CD14-positive monocyte (primary cell): ENCODE results near the gene TAS2R8. TPM values are rescaled to one million over a fixed set of nuclear protein-coding genes. Genes with fewer than 3 reads are reported as not detected.
A peak's percentile ranks its signal among the peaks of the same experiment; 100 is the strongest.

Experiments used
- DNase-seq, 3 donors: peaks; one replicate each; pipeline ENCODE4 v3.0.0-alpha.2; 2011 to 2022
- H2AFZ ChIP-seq: 2 replicates; pipeline ENCODE4 v1.6.0; 2012; ENCODE audit warnings: mild to moderate bottlenecking, low read depth, low read length, inconsistent platforms; ENCODE audit not compliant: insufficient read depth, poor library complexity, severe bottlenecking
- H3K27ac ChIP-seq, 2 donors: 1 replicate in 1 of 2; 2 replicates in 1 of 2; pipeline ENCODE4 v1.5.1; 2012 to 2013; ENCODE audit warnings: low read length in 2 of 2, control low read depth in 1 of 2, inconsistent platforms in 1 of 2, low read depth in 1 of 2, mild to moderate bottlenecking in 1 of 2
- H3K27me3 ChIP-seq, 2 donors: one replicate each; pipeline versions ENCODE4 v1.6.0 to v1.6.1; 2011 to 2013; ENCODE audit warnings: low read length in 2 of 2; ENCODE audit not compliant: control insufficient read depth in 2 of 2, insufficient read depth in 2 of 2
- H3K36me3 ChIP-seq, 2 donors: replicated peaks in 1 of 2; 1 replicate in 1 of 2; 2 replicates in 1 of 2; pipeline versions ENCODE4 v1.5.1 to v1.6.1; 2012 to 2013; ENCODE audit warnings: low read length in 2 of 2, control low read depth in 1 of 2, inconsistent platforms in 1 of 2, mild to moderate bottlenecking in 1 of 2; ENCODE audit not compliant: insufficient read depth in 2 of 2, control insufficient read depth in 1 of 2
- H3K4me1 ChIP-seq, 2 donors: 1 replicate in 1 of 2; 2 replicates in 1 of 2; pipeline versions ENCODE4 v1.5.1 to v1.6.1; 2012 to 2013; ENCODE audit warnings: low read length in 2 of 2, control low read depth in 1 of 2, inconsistent platforms in 1 of 2, mild to moderate bottlenecking in 1 of 2, moderate library complexity in 1 of 2; ENCODE audit not compliant: insufficient read depth in 2 of 2, control insufficient read depth in 1 of 2
- H3K4me2 ChIP-seq: replicated peaks from 2 replicates; pipeline ENCODE3; 2012; ENCODE audit warnings: low read length, moderate library complexity, mild to moderate bottlenecking; ENCODE audit not compliant: poor library complexity, severe bottlenecking; ENCODE audit errors: extremely low read depth
- H3K4me3 ChIP-seq, 3 experiments: fragments of 200-600 bp in 1 of 3; sonication (generic) in 1 of 3; replicated peaks in 1 of 3; 1 replicate in 2 of 3; 2 replicates in 1 of 3; pipeline ENCODE4 v1.5.1; 2011 to 2013; ENCODE audit warnings: low read length in 3 of 3, mild to moderate bottlenecking in 3 of 3, control low read depth in 2 of 3, low read depth in 2 of 3, inconsistent platforms in 1 of 3, moderate library complexity in 1 of 3
- H3K79me2 ChIP-seq: 2 replicates; pipeline ENCODE4 v1.6.0; 2012; ENCODE audit warnings: mild to moderate bottlenecking, control low read depth, inconsistent platforms, low read length, moderate library complexity; ENCODE audit not compliant: insufficient read depth
- H3K9ac ChIP-seq: 2 replicates; pipeline ENCODE4 v1.6.0; 2017; ENCODE audit warnings: low read length, mild to moderate bottlenecking; ENCODE audit not compliant: insufficient read depth, poor library complexity, severe bottlenecking
- H3K9me3 ChIP-seq, 2 donors: replicated peaks in 1 of 2; 1 replicate in 1 of 2; 2 replicates in 1 of 2; pipeline versions ENCODE4 v1.5.1 to v1.6.1; 2012 to 2013; ENCODE audit warnings: low read length in 2 of 2, control low read depth in 1 of 2; ENCODE audit not compliant: control insufficient read depth in 1 of 2, insufficient read depth in 1 of 2
- H4K20me1 ChIP-seq: 2 replicates; pipeline ENCODE4 v1.6.0; 2012; ENCODE audit warnings: mild to moderate bottlenecking, low read length, control low read depth, moderate library complexity; ENCODE audit not compliant: insufficient read depth
- H3K27ac Mint-ChIP-seq, 7 donors: one replicate each; pipeline ENCODE4 v1.8.0; 2020; ENCODE audit warnings: mild to moderate bottlenecking in 7 of 7, mixed read lengths in 7 of 7, moderate library complexity in 6 of 7, inconsistent platforms in 2 of 7
- H3K27me3 Mint-ChIP-seq, 3 donors: one replicate each; pipeline ENCODE4 v1.8.0; 2021 to 2022; ENCODE audit warnings: low read depth in 3 of 3, mild to moderate bottlenecking in 3 of 3, mixed read lengths in 3 of 3, moderate library complexity in 3 of 3, inconsistent platforms in 1 of 3
- H3K36me3 Mint-ChIP-seq, 2 donors: one replicate each; pipeline ENCODE4 v1.8.0; 2020; ENCODE audit warnings: mixed read lengths in 2 of 2, inconsistent platforms in 1 of 2, mild to moderate bottlenecking in 1 of 2
- H3K4me1 Mint-ChIP-seq: one replicate; pipeline ENCODE4 v1.8.0; 2020; ENCODE audit warnings: mild to moderate bottlenecking, mixed read lengths
- H3K4me3 Mint-ChIP-seq, 2 donors: one replicate each; pipeline ENCODE4 v1.8.0; 2020; ENCODE audit warnings: mild to moderate bottlenecking in 2 of 2, mixed read lengths in 2 of 2, moderate library complexity in 1 of 2
- H3K9me3 Mint-ChIP-seq, 7 donors: one replicate each; pipeline ENCODE4 v1.8.0; 2020 to 2022; ENCODE audit warnings: mixed read lengths in 7 of 7, mild to moderate bottlenecking in 6 of 7, moderate library complexity in 6 of 7, inconsistent platforms in 2 of 7
- WGBS: methylation state at CpG from one replicate; pipeline ENCODE4 v1.1.5; 2013; ENCODE audit warnings: missing lambda C conversion rate; ENCODE audit not compliant: insufficient coverage; 5-methylcytosine and 5-hydroxymethylcytosine counted together
- intact Hi-C, 2 donors: fragments of 100-400 bp; cut with micrococcal nuclease; formaldehyde crosslinking; loops; one replicate each; pipeline versions ENCODE4 v1.15.0 to v1.15.1; 2023
- polyA plus RNA-seq, 3 donors: library from polyadenylated mRNA; depleted of rRNA in 1 of 3; unstranded in 2 of 3; stranded (reverse) in 1 of 3; fragments of 300-500 nt in 2 of 3; fragments of >200 nt in 1 of 3; fragmentation: Illumina TruSeq in 2 of 3; gene quantifications; 1 replicate in 2 of 3; 2 replicates in 1 of 3; pipeline ENCODE4 v1.2.3, GENCODE V29; 2012 to 2021
- small RNA-seq: library from RNA; depleted of rRNA; stranded (forward); fragments of <200 nt; gene quantifications from one replicate; pipeline ENCODE3, GENCODE V24; 2012; ENCODE audit warnings: low read depth; ENCODE audit not compliant: insufficient read length
- TF ChIP-seq, protein P1 (sequence below): fragments of 200-600 bp; IDR thresholded peaks from one replicate; pipeline ENCODE4 v1.8.0; 2022; ENCODE audit warnings: antibody characterized with exemption, mild to moderate bottlenecking

Gene TAS2R8
- polyA plus RNA-seq, 3 donors, result not detected

DNA sequence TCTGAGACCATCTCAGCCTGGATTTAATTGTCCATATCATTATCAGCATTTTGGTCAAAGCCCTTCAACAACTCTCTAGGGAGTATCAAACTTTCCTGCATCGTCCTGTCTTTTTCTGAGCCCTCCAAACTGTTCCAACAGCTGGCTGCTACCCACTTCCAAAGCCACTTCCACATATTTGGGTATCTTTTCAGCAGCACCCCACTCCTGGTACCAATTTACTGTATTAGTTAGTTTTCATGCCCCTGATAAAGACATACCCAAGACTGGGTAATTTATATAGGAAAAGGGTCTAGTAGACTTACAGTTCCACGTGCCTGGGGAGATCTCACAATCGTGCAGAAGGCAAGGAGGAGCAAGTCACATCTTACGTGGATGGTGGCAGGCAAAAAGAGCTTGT, 50.9 kb downstream of the TAS2R8 start:
- no peak for DNase-seq
- peaks cover 12 to 20% (median 17%) of the 10 kb centered on the region in 7 donors for H3K9me3 Mint-ChIP-seq
- no peaks in the 10 kb centered on the region for H3K36me3 Mint-ChIP-seq
- Histone ChIP-seq H3K36me3 (no peaks in the 10 kb centered on the region), H3K4me2 (no peak overlapping the region), H3K27me3 (peaks cover 0 to 5% of the 10 kb centered on the region in 2 donors), H3K27ac (no peak overlapping the region), H3K4me1 (no peaks in the 10 kb centered on the region), H3K9ac (no peak overlapping the region), H2AFZ (no peak overlapping the region), H4K20me1 (no peaks in the 10 kb centered on the region), H3K9me3 (peaks cover 10 to 20% of the 10 kb centered on the region in 2 donors), H3K79me2 (no peaks in the 10 kb centered on the region), H3K4me3 (no peak overlapping the region)
- WGBS, result 88% methylated on average over 2 of the region's 4 CpGs
- TF ChIP-seq, protein P1, sequence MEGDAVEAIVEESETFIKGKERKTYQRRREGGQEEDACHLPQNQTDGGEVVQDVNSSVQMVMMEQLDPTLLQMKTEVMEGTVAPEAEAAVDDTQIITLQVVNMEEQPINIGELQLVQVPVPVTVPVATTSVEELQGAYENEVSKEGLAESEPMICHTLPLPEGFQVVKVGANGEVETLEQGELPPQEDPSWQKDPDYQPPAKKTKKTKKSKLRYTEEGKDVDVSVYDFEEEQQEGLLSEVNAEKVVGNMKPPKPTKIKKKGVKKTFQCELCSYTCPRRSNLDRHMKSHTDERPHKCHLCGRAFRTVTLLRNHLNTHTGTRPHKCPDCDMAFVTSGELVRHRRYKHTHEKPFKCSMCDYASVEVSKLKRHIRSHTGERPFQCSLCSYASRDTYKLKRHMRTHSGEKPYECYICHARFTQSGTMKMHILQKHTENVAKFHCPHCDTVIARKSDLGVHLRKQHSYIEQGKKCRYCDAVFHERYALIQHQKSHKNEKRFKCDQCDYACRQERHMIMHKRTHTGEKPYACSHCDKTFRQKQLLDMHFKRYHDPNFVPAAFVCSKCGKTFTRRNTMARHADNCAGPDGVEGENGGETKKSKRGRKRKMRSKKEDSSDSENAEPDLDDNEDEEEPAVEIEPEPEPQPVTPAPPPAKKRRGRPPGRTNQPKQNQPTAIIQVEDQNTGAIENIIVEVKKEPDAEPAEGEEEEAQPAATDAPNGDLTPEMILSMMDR, result no peak
- intact Hi-C loops, result loop anchor here in 1 of 2 donors (10.0 kb wide), 1 partner anchor 521 kb away; no protein-coding TSS in a partner anchor
- no peaks in the 10 kb centered on the region for H3K4me1 Mint-ChIP-seq
- H3K4me3 Mint-ChIP-seq, result no peak overlapping the region
- H3K27ac Mint-ChIP-seq, result peak overlapping the region in 1 of 7 donors; percentile 19
- H3K27me3 Mint-ChIP-seq, result peaks cover 2 to 7% (median 3%) of the 10 kb centered on the region in 3 donors

Small RNAs within 50 kb of the gene (small RNA-seq; reads per million reads assigned to genes)
- not detected for gene PRR4

Other genes with a start within 250 kb of the TAS2R8 start
- 10 to 100 TPM in 2 of 3 donors, 1 to 10 TPM in 1; 6.9 to 23.5 (median 19.5) TPM for gene MAGOHB, start 193.7 kb downstream of the TAS2R8 start, polyA plus RNA-seq
- gene STYK1, start 133.2 kb downstream of the TAS2R8 start, polyA plus RNA-seq, result not detected
- 100 to 1,000 TPM; 104 to 203 (median 131) TPM for gene YBX3, start 84.0 kb downstream of the TAS2R8 start, polyA plus RNA-seq
- not detected for gene TAS2R7, start 4.7 kb downstream of the TAS2R8 start, polyA plus RNA-seq
- gene TAS2R9, start 2.9 kb upstream of the TAS2R8 start, polyA plus RNA-seq, result not detected
- gene TAS2R10, start 19.1 kb upstream of the TAS2R8 start, polyA plus RNA-seq, result under 1 TPM in 1 of 3 donors, not detected in 2; 0.08 TPM
- gene PRR4, start 42.2 kb upstream of the TAS2R8 start, polyA plus RNA-seq, result 1 to 10 TPM in 1 of 3 donors, not detected in 2; 1.0 TPM
- gene PRH1, start 77.0 kb upstream of the TAS2R8 start, polyA plus RNA-seq, result 1 to 10 TPM; 1.9 to 3.5 (median 2.9) TPM
- not detected for gene TAS2R13, start 102.3 kb upstream of the TAS2R8 start, polyA plus RNA-seq
- gene PRH2, start 122.0 kb upstream of the TAS2R8 start, polyA plus RNA-seq, result not detected
- 1 to 10 TPM in 1 of 3 donors, under 1 TPM in 2; 0.53 to 1.5 (median 0.61) TPM for gene TAS2R14, start 132.0 kb upstream of the TAS2R8 start, polyA plus RNA-seq
- under 1 TPM in 1 of 3 donors, not detected in 2; 0.27 TPM for gene TAS2R50, start 179.6 kb upstream of the TAS2R8 start, polyA plus RNA-seq
- under 1 TPM in 1 of 3 donors, not detected in 2; 0.71 TPM for gene TAS2R20, start 191.0 kb upstream of the TAS2R8 start, polyA plus RNA-seq
- gene TAS2R19, start 215.3 kb upstream of the TAS2R8 start, polyA plus RNA-seq, result under 1 TPM in 1 of 3 donors, not detected in 2; 0.29 TPM
- gene TAS2R31, start 224.1 kb upstream of the TAS2R8 start, polyA plus RNA-seq, result under 1 TPM in 1 of 3 donors, not detected in 2; 0.29 TPM